Panc1 (cell line): ENCODE measurements around the gene PCK2. TPM values are rescaled to one million over a fixed set of nuclear protein-coding genes. Genes with fewer than 3 reads are reported as not detected.

Experiments
- ATAC-seq: fragments of 200-7000 bp; cut with Tn5 transposase; 2 replicates; pipeline ENCODE4 v1.9.1; 2020; ENCODE audit warnings: mild to moderate bottlenecking, moderate library complexity
- BruUV-seq: library from RNA; stranded (reverse); fragments of 400-500 nt; replicated peaks from 2 replicates; lab custom pipeline; 2021; lab: Mats Ljungman, UMichigan
- CTCF ChIA-PET: fragments of 300-600 bp; sonication (Branson Sonifier 250); formaldehyde crosslinking; loops from one replicate; lab custom pipeline; 2022; ENCODE audit warnings: antibody characterized with exemption; lab: Charles Lee
- POLR2A ChIA-PET: fragments of 300-600 bp; sonication (Branson Sonifier 250); formaldehyde crosslinking; loops from one replicate; lab custom pipeline; 2022; ENCODE audit warnings: antibody characterized with exemption; lab: Charles Lee
- DNase-seq: peaks from one replicate; pipeline ENCODE4 v3.0.0-alpha.2; 2010; ENCODE audit warnings: low read depth, low spot score
- H3K27ac ChIP-seq: 2 replicates; pipeline ENCODE4 v1.5.1; 2011; ENCODE audit warnings: mild to moderate bottlenecking, low read length, inconsistent platforms
- H3K27me3 ChIP-seq: fragments of 200-500 bp; sonication (Bioruptor generic); 2 replicates; pipeline ENCODE4 v1.6.0; 2014; ENCODE audit warnings: low read length, inconsistent platforms; ENCODE audit not compliant: control insufficient read depth, insufficient read depth
- H3K36me3 ChIP-seq: fragments of 200-500 bp; sonication (Bioruptor generic); 2 replicates; pipeline ENCODE4 v1.5.1; 2014; ENCODE audit warnings: inconsistent platforms, mild to moderate bottlenecking, low read length, moderate library complexity; ENCODE audit not compliant: control insufficient read depth, insufficient read depth
- H3K4me1 ChIP-seq: 2 replicates; pipeline ENCODE4 v1.5.1; 2011; ENCODE audit warnings: inconsistent platforms, mild to moderate bottlenecking, low read length, moderate library complexity; ENCODE audit not compliant: control insufficient read depth, insufficient read depth
- H3K4me3 ChIP-seq, 2 experiments: 2 replicates each; pipeline ENCODE4 v1.5.1; 2011 to 2012; ENCODE audit warnings: low read depth in 2 of 2, low read length in 2 of 2, mild to moderate bottlenecking in 2 of 2, inconsistent platforms in 1 of 2, moderate library complexity in 1 of 2
- H3K9me3 ChIP-seq: fragments of 200-500 bp; sonication (Bioruptor generic); 2 replicates; pipeline ENCODE4 v1.5.1; 2014; ENCODE audit warnings: low read depth, mild to moderate bottlenecking, inconsistent platforms, low read length, moderate library complexity; ENCODE audit not compliant: control insufficient read depth, insufficient read depth
- POLR2AphosphoS5 ChIP-seq: IDR thresholded peaks from 2 replicates; pipeline ENCODE4 v1.6.1; 2012; ENCODE audit warnings: mild to moderate bottlenecking, low read depth, low read length, moderate library complexity
- REST ChIP-seq, 2 experiments: IDR thresholded peaks; 2 replicates each; pipeline ENCODE4 v1.6.1; 2011 to 2012; ENCODE audit warnings: low read depth in 2 of 2, control low read depth in 1 of 2, low read length in 1 of 2, mild to moderate bottlenecking in 1 of 2, moderate library complexity in 1 of 2; ENCODE audit not compliant: insufficient read depth in 1 of 2
- SIN3A ChIP-seq: IDR thresholded peaks from 2 replicates; pipeline ENCODE4 v1.6.1; 2012; ENCODE audit warnings: low read depth, mild to moderate bottlenecking, low read length, moderate library complexity, borderline replicate concordance; ENCODE audit not compliant: insufficient read depth
- TCF7L2 ChIP-seq: IDR thresholded peaks from 2 replicates; pipeline ENCODE4 v1.6.1; 2011; ENCODE audit warnings: mild to moderate bottlenecking, low read depth, low read length, inconsistent platforms
- in situ Hi-C: cut with HindIII; loops from 2 replicates; pipeline ENCODE4 v1.10.0; 2016; ENCODE audit warnings: low sequenced_read_pairs, low pct_unique_long_range_greater_than_20kb
- intact Hi-C: fragments of 100-400 bp; cut with micrococcal nuclease; formaldehyde crosslinking; loops from one replicate; pipeline ENCODE4 v1.10.0; 2022; ENCODE audit not compliant: unreplicated experiment
- total RNA-seq: library from RNA; stranded (reverse); gene quantifications from one replicate; pipeline ENCODE4 v1.2.1, GENCODE V29; 2021; ENCODE audit not compliant: unreplicated experiment
- TF ChIP-seq, protein P1 (sequence below): fragments of 450-650 bp; IDR thresholded peaks from 2 replicates; pipeline ENCODE4 v1.5.1; 2017; ENCODE audit warnings: mild to moderate bottlenecking

The PCK2 gene
- total RNA-seq, 1 experiment from 2014 or later = 24.5 TPM

- in situ Hi-C loops = no loop called here
- Histone ChIP-seq H3K36me3 (no peaks in the 10 kb centered on the region), H3K4me3 (peak overlapping the region; percentile 51 to 64), H3K9me3 (no peaks in the 10 kb centered on the region), H3K27me3 (no peaks in the 10 kb centered on the region; the same call in 1 of the 2 replicates), H3K4me1 (no peaks in the 10 kb centered on the region), H3K27ac (no peak overlapping the region)
- ATAC-seq (no peak), DNase-seq (no peak)
- POLR2A ChIA-PET = no interaction called here
- CTCF ChIA-PET = interaction anchor here (1.1 kb wide), 1 partner anchor 421 kb away, joined by 3 read pairs; no protein-coding TSS in a partner anchor
- TF ChIP-seq REST (IDR thresholded peaks at IDR 0.05; ENCODE audit: insufficient read depth in 1 of 2, low read depth in 2 of 2, low read length in 1 of 2) = peak in 1 of 2 experiments; percentile 6; a peak in 1 of 4 replicates
- no peak for TF ChIP-seq SIN3A
- no TSS peak for BruUV-seq
- intact Hi-C loops = no loop called here
Observed at GRCh38 chr14:24052656-24053547, 41.2 kb upstream of the PCK2 start.

DNA sequence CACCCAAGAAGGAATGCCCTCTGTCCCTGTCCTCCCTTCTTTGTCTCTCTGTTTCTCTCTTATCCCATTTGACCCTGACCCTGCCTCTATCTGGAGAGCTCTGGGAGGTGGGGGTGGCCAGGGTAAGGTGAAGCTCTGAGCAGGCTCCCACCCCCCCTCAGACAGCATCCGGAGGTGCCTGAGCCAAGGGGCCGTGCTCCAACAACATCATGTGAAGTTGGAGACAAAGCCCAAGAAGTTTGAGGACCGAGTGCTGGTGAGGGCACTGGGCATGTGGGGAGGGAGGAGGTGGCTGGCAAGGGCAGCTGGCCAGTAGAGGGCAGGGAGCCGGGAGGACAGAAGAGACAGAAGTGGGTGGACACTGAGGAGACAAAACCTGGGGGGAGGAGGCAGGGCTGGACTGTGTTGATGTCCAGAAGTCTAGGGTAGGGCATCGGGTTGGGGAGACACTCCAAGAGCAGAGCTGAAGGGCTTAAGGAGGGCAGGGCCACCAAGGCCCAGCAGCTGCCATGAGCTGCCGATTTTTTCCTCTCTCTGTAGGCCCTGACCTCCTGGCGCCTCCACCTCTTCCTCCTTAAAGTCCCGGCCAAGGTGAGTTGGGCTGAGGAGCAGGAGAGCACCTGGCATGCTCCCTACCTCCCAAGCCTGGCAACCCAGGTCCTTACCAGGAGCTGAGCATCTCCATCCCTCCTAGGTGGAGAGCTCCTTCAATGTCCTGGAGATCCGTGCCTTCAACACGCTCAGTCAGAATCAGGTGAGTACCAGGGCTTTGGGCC, 40.4 kb upstream of the PCK2 start:
- in situ Hi-C loops (no loop called here), intact Hi-C loops (no loop called here)
- no TSS peak for BruUV-seq
- no peaks in the 10 kb centered on the region for H3K9me3 ChIP-seq
- H3K27ac ChIP-seq = no peak overlapping the region
- ChIA-PET POLR2A (interaction anchor here (0.6 kb wide), 1 partner anchor 133 kb away, joined by 3 read pairs; no protein-coding TSS in a partner anchor), CTCF (interaction anchor here (1.1 kb wide), 1 partner anchor 422 kb away, joined by 3 read pairs; no protein-coding TSS in a partner anchor)
- ATAC-seq = no peak
- no peaks in the 10 kb centered on the region; the same call in 1 of the 2 replicates for H3K27me3 ChIP-seq
- H3K36me3 ChIP-seq = no peaks in the 10 kb centered on the region
- no peak for TF ChIP-seq SIN3A
- TF ChIP-seq POLR2AphosphoS5 = no peak
- no peak for TF ChIP-seq REST (IDR thresholded peaks at IDR 0.05; ENCODE audit: insufficient read depth in 1 of 2, low read depth in 2 of 2, low read length in 1 of 2)
- TF ChIP-seq TCF7L2 = no peak
- TF ChIP-seq, protein P1, sequence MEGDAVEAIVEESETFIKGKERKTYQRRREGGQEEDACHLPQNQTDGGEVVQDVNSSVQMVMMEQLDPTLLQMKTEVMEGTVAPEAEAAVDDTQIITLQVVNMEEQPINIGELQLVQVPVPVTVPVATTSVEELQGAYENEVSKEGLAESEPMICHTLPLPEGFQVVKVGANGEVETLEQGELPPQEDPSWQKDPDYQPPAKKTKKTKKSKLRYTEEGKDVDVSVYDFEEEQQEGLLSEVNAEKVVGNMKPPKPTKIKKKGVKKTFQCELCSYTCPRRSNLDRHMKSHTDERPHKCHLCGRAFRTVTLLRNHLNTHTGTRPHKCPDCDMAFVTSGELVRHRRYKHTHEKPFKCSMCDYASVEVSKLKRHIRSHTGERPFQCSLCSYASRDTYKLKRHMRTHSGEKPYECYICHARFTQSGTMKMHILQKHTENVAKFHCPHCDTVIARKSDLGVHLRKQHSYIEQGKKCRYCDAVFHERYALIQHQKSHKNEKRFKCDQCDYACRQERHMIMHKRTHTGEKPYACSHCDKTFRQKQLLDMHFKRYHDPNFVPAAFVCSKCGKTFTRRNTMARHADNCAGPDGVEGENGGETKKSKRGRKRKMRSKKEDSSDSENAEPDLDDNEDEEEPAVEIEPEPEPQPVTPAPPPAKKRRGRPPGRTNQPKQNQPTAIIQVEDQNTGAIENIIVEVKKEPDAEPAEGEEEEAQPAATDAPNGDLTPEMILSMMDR = no peak
- no peaks in the 10 kb centered on the region for H3K4me1 ChIP-seq
- no peak for DNase-seq
- H3K4me3 ChIP-seq = no peak overlapping the region
